H9 (cell line): ENCODE data around the gene HMGA1. TPM values are rescaled to one million over a fixed set of nuclear protein-coding genes. Genes with fewer than 3 reads are reported as not detected.

ENCODE experiments used
- DNase-seq: peaks from one replicate; pipeline ENCODE4 v3.0.0-alpha.2; 2017
- H2AFZ ChIP-seq: one replicate; pipeline ENCODE4 v1.6.1; 2013; ENCODE audit warnings: mild to moderate bottlenecking, low read length, control low read depth, moderate library complexity
- H2AK5ac ChIP-seq: 2 replicates; pipeline ENCODE4 v1.6.1; 2013; ENCODE audit warnings: low read length, control low read depth, mixed read lengths; ENCODE audit not compliant: insufficient read length
- H2BK120ac ChIP-seq: one replicate; pipeline ENCODE4 v1.6.1; 2013; ENCODE audit warnings: low read depth, mild to moderate bottlenecking, low read length, control low read depth, inconsistent platforms; ENCODE audit not compliant: poor library complexity, severe bottlenecking
- H2BK12ac ChIP-seq: 2 replicates; pipeline ENCODE4 v1.6.1; 2013; ENCODE audit warnings: low read length, control low read depth, mixed read lengths, low read depth; ENCODE audit not compliant: insufficient read length
- H2BK15ac ChIP-seq: 2 replicates; pipeline ENCODE4 v1.6.1; 2013; ENCODE audit warnings: low read depth, low read length, control low read depth
- H2BK20ac ChIP-seq: one replicate; pipeline ENCODE4 v1.6.1; 2013; ENCODE audit warnings: low read depth, mild to moderate bottlenecking, low read length, control low read depth, inconsistent platforms; ENCODE audit not compliant: poor library complexity, severe bottlenecking
- H2BK5ac ChIP-seq: 2 replicates; pipeline ENCODE4 v1.6.1; 2013; ENCODE audit warnings: low read length, control low read depth, mixed read lengths; ENCODE audit not compliant: insufficient read length
- H3K14ac ChIP-seq: 2 replicates; pipeline ENCODE4 v1.6.1; 2013; ENCODE audit warnings: low read length, control low read depth; ENCODE audit not compliant: insufficient read depth
- H3K18ac ChIP-seq: 2 replicates; pipeline ENCODE4 v1.6.1; 2013; ENCODE audit warnings: low read depth, mild to moderate bottlenecking, mixed read lengths, low read length, control low read depth; ENCODE audit not compliant: insufficient read length
- H3K23ac ChIP-seq: 2 replicates; pipeline ENCODE4 v1.6.1; 2013; ENCODE audit warnings: low read length, control low read depth, mixed read lengths, low read depth; ENCODE audit not compliant: insufficient read length
- H3K23me2 ChIP-seq: 2 replicates; pipeline ENCODE4 v1.6.1; 2013; ENCODE audit warnings: low read depth, mild to moderate bottlenecking, mixed read lengths, low read length, control low read depth; ENCODE audit not compliant: insufficient read length, poor library complexity, severe bottlenecking
- H3K27ac ChIP-seq: 2 replicates; pipeline ENCODE4 v1.5.1; 2013; ENCODE audit warnings: low read length, control low read depth, mixed read lengths, low read depth; ENCODE audit not compliant: insufficient read length
- H3K27me3 ChIP-seq: 2 replicates; pipeline ENCODE4 v1.6.1; 2013; ENCODE audit warnings: low read length, control low read depth, inconsistent platforms; ENCODE audit not compliant: insufficient read depth
- H3K4ac ChIP-seq: 2 replicates; pipeline ENCODE4 v1.6.1; 2013; ENCODE audit warnings: low read depth, mild to moderate bottlenecking, control low read depth, inconsistent platforms, low read length, moderate library complexity
- H3K4me1 ChIP-seq: 2 replicates; pipeline ENCODE4 v1.6.1; 2013; ENCODE audit warnings: low read length, control low read depth, inconsistent platforms; ENCODE audit not compliant: insufficient read depth
- H3K4me2 ChIP-seq: 2 replicates; pipeline ENCODE4 v1.6.1; 2013; ENCODE audit warnings: low read length, control low read depth, mixed read lengths; ENCODE audit not compliant: insufficient read length, insufficient read depth
- H3K56ac ChIP-seq: 2 replicates; pipeline ENCODE4 v1.6.1; 2013; ENCODE audit warnings: low read depth, mild to moderate bottlenecking, mixed read lengths, low read length, control low read depth; ENCODE audit not compliant: insufficient read length
- H3K79me1 ChIP-seq: 2 replicates; pipeline ENCODE4 v1.6.1; 2013; ENCODE audit warnings: low read depth, mild to moderate bottlenecking, moderate library complexity, low read length, control low read depth, inconsistent platforms; ENCODE audit not compliant: insufficient read depth, poor library complexity, severe bottlenecking
- H3K79me2 ChIP-seq: 2 replicates; pipeline ENCODE4 v1.6.1; 2013; ENCODE audit warnings: low read length, control low read depth, inconsistent platforms; ENCODE audit not compliant: insufficient read depth
- H3K9ac ChIP-seq: 2 replicates; pipeline ENCODE4 v1.6.1; 2013; ENCODE audit warnings: low read length, control low read depth, mixed read lengths; ENCODE audit not compliant: insufficient read length; ENCODE audit errors: extremely low read depth
- H3K9me3 ChIP-seq: one replicate; pipeline ENCODE4 v1.6.1; 2013; ENCODE audit warnings: low read depth, low read length, inconsistent platforms; ENCODE audit not compliant: control insufficient read depth
- H3T11ph ChIP-seq: one replicate; pipeline ENCODE4 v1.6.1; 2013; ENCODE audit warnings: mild to moderate bottlenecking, low read length, control low read depth, inconsistent platforms
- H4K20me1 ChIP-seq: one replicate; pipeline ENCODE4 v1.6.1; 2013; ENCODE audit not compliant: control insufficient read depth, insufficient read length, insufficient read depth
- H4K5ac ChIP-seq: 2 replicates; pipeline ENCODE4 v1.6.1; 2013; ENCODE audit warnings: low read depth, mild to moderate bottlenecking, mixed read lengths, low read length, control low read depth; ENCODE audit not compliant: insufficient read length
- H4K8ac ChIP-seq: replicated peaks from 2 replicates; pipeline ENCODE4 v1.6.1; 2013; ENCODE audit warnings: low read length, control low read depth, mixed read lengths, low read depth; ENCODE audit not compliant: insufficient read length
- H4K91ac ChIP-seq: 2 replicates; pipeline ENCODE4 v1.6.1; 2013; ENCODE audit warnings: low read depth, mild to moderate bottlenecking, moderate library complexity, mixed read lengths, low read length, control low read depth; ENCODE audit not compliant: insufficient read length
- H3K27ac Mint-ChIP-seq, 3 experiments: 2 replicates in 2 of 3; 3 replicates in 1 of 3; pipeline ENCODE4 v1.8.0; 2020 to 2021; ENCODE audit warnings: mixed read lengths in 3 of 3, mild to moderate bottlenecking in 1 of 3, moderate library complexity in 1 of 3
- H3K27me3 Mint-ChIP-seq: 2 replicates; pipeline ENCODE4 v1.8.0; 2021; ENCODE audit warnings: low read depth, mild to moderate bottlenecking, moderate library complexity, mixed read lengths
- H3K36me3 Mint-ChIP-seq, 3 experiments: 2 replicates in 2 of 3; 3 replicates in 1 of 3; pipeline ENCODE4 v1.8.0; 2020 to 2021; ENCODE audit warnings: low read depth in 3 of 3, mixed read lengths in 3 of 3; ENCODE audit not compliant: insufficient read depth in 1 of 3
- H3K4me1 Mint-ChIP-seq, 2 experiments: 2 replicates each; pipeline ENCODE4 v1.8.0; 2020; ENCODE audit warnings: mixed read lengths in 2 of 2
- H3K4me3 Mint-ChIP-seq, 2 experiments: 2 replicates in 1 of 2; 3 replicates in 1 of 2; pipeline ENCODE4 v1.8.0; 2020 to 2021; ENCODE audit warnings: mild to moderate bottlenecking in 2 of 2, mixed read lengths in 2 of 2, moderate library complexity in 1 of 2
- H3K9me3 Mint-ChIP-seq, 2 experiments: 2 replicates in 1 of 2; 3 replicates in 1 of 2; pipeline ENCODE4 v1.8.0; 2020; ENCODE audit warnings: mild to moderate bottlenecking in 2 of 2, mixed read lengths in 2 of 2, moderate library complexity in 1 of 2
- WGBS: extraction: QIAGEN DNeasy Blood & Tissue Kit; methylation state at CpG from one replicate; pipeline ENCODE4 v1.1.7; 2013; ENCODE audit warnings: missing lambda C conversion rate, low lambda C conversion rate, mixed read lengths; ENCODE audit not compliant: insufficient read length; ENCODE audit errors: extremely low coverage; 5-methylcytosine and 5-hydroxymethylcytosine counted together
- microRNA-seq: library from miRNA; unstranded; fragments of <30 nt; microRNA quantifications from one replicate; pipeline ENCODE4, GENCODE V29; 2020; ENCODE audit warnings: borderline microRNAs expressed
- total RNA-seq: library from RNA; stranded (reverse); gene quantifications from 2 replicates; pipeline ENCODE4 v1.2.1, GENCODE V29; 2021
- TF ChIP-seq, protein P1 (sequence below): fragments of 200-600 bp; sonication (generic); conservative IDR thresholded peaks from 3 replicates; pipeline ENCODE4 v1.8.0; 2021; ENCODE audit warnings: antibody characterized with exemption, mild to moderate bottlenecking

The HMGA1 gene
- total RNA-seq, 1 experiment from 2014 or later = 2,116 TPM

DNA sequence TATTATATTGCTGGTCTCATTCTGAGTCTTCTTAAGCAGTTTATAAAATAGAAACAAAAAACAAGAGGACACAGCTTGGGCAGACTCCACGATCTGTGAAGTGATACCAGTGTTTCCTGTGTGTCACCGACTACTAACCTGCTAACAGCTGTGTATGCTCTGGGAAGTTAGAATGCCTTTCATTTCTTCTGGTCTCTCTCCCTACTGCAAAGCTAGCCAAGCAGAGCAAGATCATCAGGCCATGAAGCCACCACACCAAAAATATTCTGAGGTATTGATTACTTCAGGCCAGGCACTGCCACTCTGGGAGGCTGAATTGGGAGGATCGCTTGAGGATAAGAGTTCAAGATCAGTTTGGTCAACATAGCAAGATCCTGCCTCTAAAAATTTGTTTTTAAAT, 59.0 kb downstream of the HMGA1 start:
- H3K4me3 Mint-ChIP-seq = no peak overlapping the region
- no peak for DNase-seq

More for the DNA sequence above, 59.0 kb downstream of the HMGA1 start:
- Mint-ChIP-seq H3K27ac (no peak overlapping the region), H3K4me1 (no peaks in the 10 kb centered on the region), H3K36me3 (peaks cover 9 to 30% (median 28%) of the 10 kb centered on the region in 3 experiments; a peak in 6 of 7 replicates), H3K9me3 (no peaks in the 10 kb centered on the region), H3K27me3 (no peaks in the 10 kb centered on the region)
- Histone ChIP-seq H3K9me3 (no peaks in the 10 kb centered on the region), H3K23ac (no peak overlapping the region), H3K23me2 (no peaks in the 10 kb centered on the region), H3K14ac (no peak overlapping the region), H4K91ac (no peak overlapping the region), H3T11ph (no peak overlapping the region), H3K79me1 (no peaks in the 10 kb centered on the region), H3K9ac (no peak overlapping the region), H3K79me2 (no peaks in the 10 kb centered on the region), H3K56ac (no peak overlapping the region), H4K8ac (no peak overlapping the region), H2BK12ac (no peak overlapping the region), H2AFZ (no peak overlapping the region), H4K20me1 (no peaks in the 10 kb centered on the region), H2BK5ac (no peak overlapping the region), H3K27me3 (no peaks in the 10 kb centered on the region), H2BK15ac (no peak overlapping the region), H2AK5ac (no peak overlapping the region), H3K4ac (no peak overlapping the region), H2BK120ac (no peak overlapping the region), H2BK20ac (no peak overlapping the region), H3K18ac (no peak overlapping the region), H3K4me1 (no peaks in the 10 kb centered on the region), H4K5ac (no peak overlapping the region), H3K27ac (no peak overlapping the region), H3K4me2 (no peak overlapping the region)
- TF ChIP-seq, protein P1, sequence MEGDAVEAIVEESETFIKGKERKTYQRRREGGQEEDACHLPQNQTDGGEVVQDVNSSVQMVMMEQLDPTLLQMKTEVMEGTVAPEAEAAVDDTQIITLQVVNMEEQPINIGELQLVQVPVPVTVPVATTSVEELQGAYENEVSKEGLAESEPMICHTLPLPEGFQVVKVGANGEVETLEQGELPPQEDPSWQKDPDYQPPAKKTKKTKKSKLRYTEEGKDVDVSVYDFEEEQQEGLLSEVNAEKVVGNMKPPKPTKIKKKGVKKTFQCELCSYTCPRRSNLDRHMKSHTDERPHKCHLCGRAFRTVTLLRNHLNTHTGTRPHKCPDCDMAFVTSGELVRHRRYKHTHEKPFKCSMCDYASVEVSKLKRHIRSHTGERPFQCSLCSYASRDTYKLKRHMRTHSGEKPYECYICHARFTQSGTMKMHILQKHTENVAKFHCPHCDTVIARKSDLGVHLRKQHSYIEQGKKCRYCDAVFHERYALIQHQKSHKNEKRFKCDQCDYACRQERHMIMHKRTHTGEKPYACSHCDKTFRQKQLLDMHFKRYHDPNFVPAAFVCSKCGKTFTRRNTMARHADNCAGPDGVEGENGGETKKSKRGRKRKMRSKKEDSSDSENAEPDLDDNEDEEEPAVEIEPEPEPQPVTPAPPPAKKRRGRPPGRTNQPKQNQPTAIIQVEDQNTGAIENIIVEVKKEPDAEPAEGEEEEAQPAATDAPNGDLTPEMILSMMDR = no peak
- WGBS = no CpG with 5 or more reads among the region's 3 CpGs

Small RNA genes within 50 kb of the gene (microRNA-seq; reads per million reads assigned to microRNA genes)
- gene MIR6835 = not detected

Other genes starting within 250 kb of the HMGA1 start
- gene GRM4, start 90.8 kb upstream of the HMGA1 start, total RNA-seq = 5.3 and 5.6 TPM in 2 replicates
- gene SMIM29, start 12.1 kb downstream of the HMGA1 start, total RNA-seq = 5.1 and 5.4 TPM in 2 replicates
- gene NUDT3, start 155.8 kb downstream of the HMGA1 start, total RNA-seq = 22.7 and 23.6 TPM in 2 replicates
- gene RPS10, start 189.2 kb downstream of the HMGA1 start, total RNA-seq = 2,330 and 2,392 TPM in 2 replicates
- 7.0 and 7.6 TPM in 2 replicates for gene PACSIN1, start 229.2 kb downstream of the HMGA1 start, total RNA-seq